Measurements from ENCODE around the gene GRM5.
A peak's percentile ranks its signal among the peaks of the same experiment; 100 is the strongest.
"Not testable (repeated sequence)": the region's sequence is repeated elsewhere in the genome, so short reads cannot be mapped to it uniquely, and the experiment has no call there.

Gene GRM5

GRCh38 chr11:88909500-88909899 lies 156.3 kb downstream of the GRM5 start:
- TF ChIP-seq CTCF (IDR thresholded peaks at IDR 0.05; ENCODE audit: control insufficient read depth, extremely low read depth, insufficient read depth) = no peak
- H3K4me3 ChIP-seq (ENCODE audit: low read depth, low read length) = no peak overlapping the region
- DNase-seq (ENCODE audit: low read depth) = no peak

- not testable (repeated sequence) for H3K4me3 ChIP-seq (ENCODE audit: low read depth, low read length)
Observed at GRCh38 chr11:88901436-88901835, 164.3 kb downstream of the GRM5 start.

GRCh38 chr11:88888855-88889254 lies 176.9 kb downstream of the GRM5 start:
- not testable (repeated sequence) for H3K4me3 ChIP-seq (ENCODE audit: low read depth, low read length); DNase-seq (ENCODE audit: low read depth)

More at GRCh38 chr11:88901436-88901835, 164.3 kb downstream of the GRM5 start:
- not testable (repeated sequence) for DNase-seq (ENCODE audit: low read depth)

GRCh38 chr11:88886796-88887195 lies 179.0 kb downstream of the GRM5 start:
- peak; percentile 88 for TF ChIP-seq CTCF (IDR thresholded peaks at IDR 0.05; ENCODE audit: control insufficient read depth, extremely low read depth, insufficient read depth)

GRCh38 chr11:88882800-88883199 lies 183.0 kb downstream of the GRM5 start:
- H3K4me3 ChIP-seq (ENCODE audit: low read depth, low read length); DNase-seq (ENCODE audit: low read depth): not testable (repeated sequence)

More at GRCh38 chr11:88886796-88887195, 179.0 kb downstream of the GRM5 start:
- DNase-seq (ENCODE audit: low read depth) = peak; percentile 11
- H3K4me3 ChIP-seq (ENCODE audit: low read depth, low read length) = no peak overlapping the region

GRCh38 chr11:88861618-88862017 lies 204.2 kb downstream of the GRM5 start:
- no peak for TF ChIP-seq CTCF (IDR thresholded peaks at IDR 0.05; ENCODE audit: control insufficient read depth, extremely low read depth, insufficient read depth)
- DNase-seq (ENCODE audit: low read depth) = no peak
- H3K4me3 ChIP-seq (ENCODE audit: low read depth, low read length) = no peak overlapping the region

GRCh38 chr11:88860431-88860830 lies 205.4 kb downstream of the GRM5 start:
- not testable (repeated sequence) for H3K4me3 ChIP-seq (ENCODE audit: low read depth, low read length); DNase-seq (ENCODE audit: low read depth)

GRCh38 chr11:88853963-88854362 lies 211.8 kb downstream of the GRM5 start:
- not testable (repeated sequence) for H3K4me3 ChIP-seq (ENCODE audit: low read depth, low read length); DNase-seq (ENCODE audit: low read depth)

GRCh38 chr11:88851547-88851946 lies 214.2 kb downstream of the GRM5 start:
- DNase-seq (ENCODE audit: low read depth); H3K4me3 ChIP-seq (ENCODE audit: low read depth, low read length): not testable (repeated sequence)

GRCh38 chr11:88849773-88850172 lies 216.0 kb downstream of the GRM5 start:
- DNase-seq (ENCODE audit: low read depth); H3K4me3 ChIP-seq (ENCODE audit: low read depth, low read length): not testable (repeated sequence)

GRCh38 chr11:88849368-88849767 lies 216.4 kb downstream of the GRM5 start:
- H3K4me3 ChIP-seq (ENCODE audit: low read depth, low read length) = no peak overlapping the region
- TF ChIP-seq CTCF (IDR thresholded peaks at IDR 0.05; ENCODE audit: control insufficient read depth, extremely low read depth, insufficient read depth) = no peak
- DNase-seq (ENCODE audit: low read depth) = no peak

GRCh38 chr11:88846266-88846665 lies 219.5 kb downstream of the GRM5 start:
- not testable (repeated sequence) for H3K4me3 ChIP-seq (ENCODE audit: low read depth, low read length); DNase-seq (ENCODE audit: low read depth)

- H3K4me3 ChIP-seq (ENCODE audit: low read depth, low read length); DNase-seq (ENCODE audit: low read depth): not testable (repeated sequence)
Observed at GRCh38 chr11:88844941-88845340, 220.8 kb downstream of the GRM5 start.

GRCh38 chr11:88843766-88844426 lies 221.9 kb downstream of the GRM5 start:
- not testable (repeated sequence) for H3K4me3 ChIP-seq (ENCODE audit: low read depth, low read length); DNase-seq (ENCODE audit: low read depth)

- H3K4me3 ChIP-seq (ENCODE audit: low read depth, low read length); DNase-seq (ENCODE audit: low read depth): not testable (repeated sequence)
Observed at GRCh38 chr11:88838139-88838538, 227.6 kb downstream of the GRM5 start.

Measured in LNCaP clone FGC (cell line).